Stimulated activated naive CD8-positive, alpha-beta T cell treated with anti-CD3 and anti-CD28 coated beads, Interleukin-15, Interleukin-2, amounts not matched to agents 100 ng/mL and 50 ng/mL, for 24 hours (primary cell): Measurements from ENCODE around the gene PTN.
"Not testable (repeated sequence)": the region's sequence is repeated elsewhere in the genome, so short reads cannot be mapped to it uniquely, and the experiment has no call there.

Experiments
- H3K27ac Mint-ChIP-seq: one replicate; pipeline ENCODE4 v1.8.0; 2021; ENCODE audit warnings: mild to moderate bottlenecking, mixed read lengths
- H3K27me3 Mint-ChIP-seq: one replicate; pipeline ENCODE4 v1.8.0; 2021; ENCODE audit warnings: mixed read lengths
- H3K36me3 Mint-ChIP-seq: one replicate; pipeline ENCODE4 v1.8.0; 2021; ENCODE audit warnings: low read depth, mixed read lengths
- H3K4me1 Mint-ChIP-seq: one replicate; pipeline ENCODE4 v1.8.0; 2021; ENCODE audit warnings: low read depth, mixed read lengths
- H3K4me3 Mint-ChIP-seq: one replicate; pipeline ENCODE4 v1.8.0; 2021; ENCODE audit warnings: mild to moderate bottlenecking, mixed read lengths
- H3K9me3 Mint-ChIP-seq: one replicate; pipeline ENCODE4 v1.8.0; 2021; ENCODE audit warnings: mixed read lengths

Gene PTN

DNA sequence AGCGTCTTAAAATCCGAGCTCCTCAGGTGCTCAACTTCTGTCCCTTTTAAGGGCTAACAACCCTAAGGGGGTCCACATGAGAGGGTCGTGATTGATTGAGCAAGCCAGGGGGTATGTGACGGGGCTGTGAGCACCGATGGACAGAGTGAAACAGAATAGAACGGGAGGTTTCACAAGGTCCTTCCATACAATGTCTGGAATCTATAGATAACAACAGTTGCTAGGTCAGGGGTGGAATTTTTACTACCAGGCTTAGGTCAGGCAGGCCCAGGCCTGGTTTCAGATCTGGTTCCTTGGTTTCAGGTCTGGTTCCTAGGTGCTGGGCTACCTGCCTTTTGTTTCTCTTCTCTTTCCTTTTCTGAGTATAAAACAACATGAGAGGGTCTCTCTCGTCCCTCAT is 80.9 kb downstream of the PTN start:
- H3K9me3 Mint-ChIP-seq, result peaks cover 2% of the 10 kb centered on the region

DNA sequence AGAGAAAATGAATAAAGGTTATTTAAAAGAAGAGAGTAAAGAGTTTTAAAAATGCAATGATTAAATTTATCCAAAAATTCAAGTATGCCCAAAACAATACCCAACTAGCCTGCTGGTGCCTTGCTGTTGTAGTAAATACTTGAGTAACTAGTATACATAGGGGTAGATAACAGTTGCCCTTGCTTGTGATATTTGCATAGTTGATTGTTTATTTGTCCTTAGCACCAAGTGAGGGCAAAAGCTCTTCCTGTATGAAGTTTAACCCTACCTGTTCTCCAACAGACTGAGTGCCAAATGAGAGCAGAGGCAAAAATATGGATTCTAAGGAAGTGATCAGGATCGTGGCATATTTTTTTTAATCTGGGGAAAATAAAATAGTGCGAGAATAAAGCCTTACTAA is 85.0 kb downstream of the PTN start:
- H3K4me1 Mint-ChIP-seq, result no peaks in the 10 kb centered on the region
- H3K9me3 Mint-ChIP-seq, result no peaks in the 10 kb centered on the region
- H3K4me3 Mint-ChIP-seq, result no peak overlapping the region
- H3K36me3 Mint-ChIP-seq, result no peaks in the 10 kb centered on the region
- no peaks in the 10 kb centered on the region for H3K27me3 Mint-ChIP-seq
- H3K27ac Mint-ChIP-seq, result no peak overlapping the region

More for the DNA sequence above, 80.9 kb downstream of the PTN start:
- H3K27me3 Mint-ChIP-seq, result no peaks in the 10 kb centered on the region
- H3K27ac Mint-ChIP-seq, result no peak overlapping the region
- H3K4me1 Mint-ChIP-seq, result no peaks in the 10 kb centered on the region
- no peaks in the 10 kb centered on the region for H3K36me3 Mint-ChIP-seq
- no peak overlapping the region for H3K4me3 Mint-ChIP-seq

GRCh38 chr7:137254766-137255165 is 88.8 kb downstream of the PTN start:
- H3K4me3 Mint-ChIP-seq, result no peak overlapping the region
- no peaks in the 10 kb centered on the region for H3K4me1 Mint-ChIP-seq
- H3K36me3 Mint-ChIP-seq, result no peaks in the 10 kb centered on the region
- H3K9me3 Mint-ChIP-seq, result no peaks in the 10 kb centered on the region
- H3K27me3 Mint-ChIP-seq, result no peaks in the 10 kb centered on the region
- no peak overlapping the region for H3K27ac Mint-ChIP-seq

DNA sequence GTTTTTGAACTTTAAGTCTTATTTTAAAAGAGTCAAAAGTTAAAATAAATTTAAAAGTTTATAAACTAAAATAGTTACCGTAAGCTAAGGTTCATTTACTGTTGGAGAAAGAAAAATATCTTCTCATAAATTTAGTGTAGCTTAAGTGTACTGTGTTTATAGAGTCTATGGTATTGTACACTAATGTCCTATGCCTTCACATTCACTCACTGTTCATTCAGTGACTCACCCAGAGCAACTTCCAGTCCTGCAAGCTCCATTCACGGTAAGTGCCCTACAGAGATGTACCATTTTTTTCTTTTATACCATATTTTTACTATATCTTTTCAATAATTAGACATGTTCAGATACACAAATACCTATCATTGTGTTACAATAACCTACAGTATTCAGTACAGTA is 97.6 kb downstream of the PTN start:
- H3K27me3 Mint-ChIP-seq, result no peaks in the 10 kb centered on the region
- H3K4me3 Mint-ChIP-seq, result no peak overlapping the region
- H3K36me3 Mint-ChIP-seq, result no peaks in the 10 kb centered on the region
- no peaks in the 10 kb centered on the region for H3K4me1 Mint-ChIP-seq
- H3K27ac Mint-ChIP-seq, result no peak overlapping the region
- peaks cover 10% of the 10 kb centered on the region for H3K9me3 Mint-ChIP-seq

GRCh38 chr7:137245186-137245585 is 98.3 kb downstream of the PTN start:
- H3K9me3 Mint-ChIP-seq, result peaks cover 10% of the 10 kb centered on the region
- H3K27me3 Mint-ChIP-seq, result no peaks in the 10 kb centered on the region
- H3K4me3 Mint-ChIP-seq, result no peak overlapping the region
- no peaks in the 10 kb centered on the region for H3K36me3 Mint-ChIP-seq
- H3K4me1 Mint-ChIP-seq, result no peaks in the 10 kb centered on the region
- no peak overlapping the region for H3K27ac Mint-ChIP-seq

- Mint-ChIP-seq H3K36me3 (no peaks in the 10 kb centered on the region), H3K4me3 (no peak overlapping the region), H3K9me3 (peaks cover 10% of the 10 kb centered on the region)
Measured at GRCh38 chr7:137243741-137244140, 99.8 kb downstream of the PTN start.

DNA sequence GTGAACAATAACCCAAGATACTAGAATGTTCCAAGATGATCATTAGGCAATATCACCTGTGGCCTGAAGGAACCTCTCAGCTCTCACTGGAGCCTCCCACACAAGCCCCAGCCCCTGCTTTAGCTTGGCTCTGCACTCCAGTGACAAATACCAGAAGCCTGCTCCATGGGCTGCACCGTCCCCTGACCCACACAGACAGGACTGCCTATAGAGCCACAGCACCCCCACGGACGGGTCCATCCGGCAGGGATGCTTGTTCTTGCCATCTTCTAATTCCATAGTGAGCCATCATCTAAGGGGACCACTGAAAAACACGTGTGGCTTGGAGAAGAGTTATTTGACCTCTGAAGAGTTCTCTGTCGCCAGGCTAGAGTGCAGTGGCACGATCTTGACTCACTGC is 100.9 kb downstream of the PTN start:
- no peaks in the 10 kb centered on the region for H3K27me3 Mint-ChIP-seq
- peaks cover 10% of the 10 kb centered on the region for H3K9me3 Mint-ChIP-seq
- no peaks in the 10 kb centered on the region for H3K36me3 Mint-ChIP-seq
- no peaks in the 10 kb centered on the region for H3K4me1 Mint-ChIP-seq
- H3K4me3 Mint-ChIP-seq, result no peak overlapping the region
- no peak overlapping the region for H3K27ac Mint-ChIP-seq

More at GRCh38 chr7:137243741-137244140, 99.8 kb downstream of the PTN start:
- Mint-ChIP-seq H3K27ac (no peak overlapping the region), H3K4me1 (no peaks in the 10 kb centered on the region), H3K27me3 (no peaks in the 10 kb centered on the region)

GRCh38 chr7:137241655-137242360 is 101.7 kb downstream of the PTN start:
- Mint-ChIP-seq H3K4me3 (no peak overlapping the region), H3K9me3 (peaks cover 10% of the 10 kb centered on the region), H3K4me1 (no peaks in the 10 kb centered on the region), H3K36me3 (no peaks in the 10 kb centered on the region), H3K27me3 (no peaks in the 10 kb centered on the region), H3K27ac (no peak overlapping the region)

DNA sequence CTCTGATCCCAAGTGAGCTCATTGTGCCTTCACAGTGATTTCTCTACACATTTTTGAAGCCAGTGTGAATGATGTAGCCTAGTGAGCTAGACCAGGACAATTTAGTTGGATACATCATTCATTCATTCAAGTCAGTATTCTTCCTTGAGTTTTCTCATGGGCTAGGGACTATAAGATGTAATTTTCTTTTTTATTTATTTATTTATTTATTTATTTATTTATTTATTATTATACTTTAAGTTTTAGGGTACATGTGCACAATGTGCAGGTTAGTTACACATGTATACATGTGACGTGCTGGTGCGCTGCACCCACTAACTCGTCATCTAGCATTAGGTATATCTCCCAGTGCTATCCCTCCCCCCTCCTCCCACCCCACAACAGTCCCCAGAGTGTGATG is 104.3 kb downstream of the PTN start:
- H3K4me3 Mint-ChIP-seq, H3K4me1 Mint-ChIP-seq, H3K27me3 Mint-ChIP-seq, H3K27ac Mint-ChIP-seq, H3K36me3 Mint-ChIP-seq: not testable (repeated sequence)
- peaks cover 10% of the 10 kb centered on the region for H3K9me3 Mint-ChIP-seq

GRCh38 chr7:137235434-137235833 is 108.1 kb downstream of the PTN start:
- Mint-ChIP-seq H3K9me3 (peaks cover 12% of the 10 kb centered on the region), H3K4me3 (no peak overlapping the region), H3K27me3 (no peaks in the 10 kb centered on the region), H3K36me3 (no peaks in the 10 kb centered on the region), H3K4me1 (no peaks in the 10 kb centered on the region), H3K27ac (no peak overlapping the region)

DNA sequence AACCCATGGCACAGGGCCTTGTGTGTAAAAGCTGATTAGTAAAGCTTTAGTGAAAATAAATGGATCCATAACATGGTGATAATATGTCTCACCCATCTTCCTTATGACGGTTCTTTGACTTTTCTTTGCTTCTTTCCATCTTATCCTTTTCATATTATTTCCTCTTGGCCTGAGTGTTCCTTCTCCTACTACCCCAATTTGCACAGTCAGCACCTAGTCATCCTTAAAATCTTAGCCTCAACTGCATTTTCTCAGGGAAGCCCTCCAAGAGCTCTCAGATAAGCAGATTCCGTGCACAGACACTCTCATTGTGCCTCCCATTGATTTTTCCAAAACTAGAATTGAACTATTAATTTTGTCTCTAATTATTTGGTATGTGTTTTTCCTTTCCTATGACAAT is 112.4 kb downstream of the PTN start:
- no peaks in the 10 kb centered on the region for H3K36me3 Mint-ChIP-seq
- H3K4me1 Mint-ChIP-seq, result no peaks in the 10 kb centered on the region
- no peak overlapping the region for H3K4me3 Mint-ChIP-seq
- H3K9me3 Mint-ChIP-seq, result peaks cover 15% of the 10 kb centered on the region
- H3K27ac Mint-ChIP-seq, result no peak overlapping the region
- no peaks in the 10 kb centered on the region for H3K27me3 Mint-ChIP-seq

GRCh38 chr7:137221467-137221866 is 122.1 kb downstream of the PTN start:
- Mint-ChIP-seq H3K4me3 (no peak overlapping the region), H3K36me3 (no peaks in the 10 kb centered on the region), H3K4me1 (no peaks in the 10 kb centered on the region), H3K27me3 (no peaks in the 10 kb centered on the region), H3K27ac (no peak overlapping the region), H3K9me3 (peaks cover 19% of the 10 kb centered on the region)

GRCh38 chr7:137213744-137214143 is 129.8 kb downstream of the PTN start:
- Mint-ChIP-seq H3K27ac (no peak overlapping the region), H3K36me3 (no peaks in the 10 kb centered on the region), H3K27me3 (no peaks in the 10 kb centered on the region), H3K4me1 (no peaks in the 10 kb centered on the region), H3K4me3 (no peak overlapping the region), H3K9me3 (peaks cover 22% of the 10 kb centered on the region)

DNA sequence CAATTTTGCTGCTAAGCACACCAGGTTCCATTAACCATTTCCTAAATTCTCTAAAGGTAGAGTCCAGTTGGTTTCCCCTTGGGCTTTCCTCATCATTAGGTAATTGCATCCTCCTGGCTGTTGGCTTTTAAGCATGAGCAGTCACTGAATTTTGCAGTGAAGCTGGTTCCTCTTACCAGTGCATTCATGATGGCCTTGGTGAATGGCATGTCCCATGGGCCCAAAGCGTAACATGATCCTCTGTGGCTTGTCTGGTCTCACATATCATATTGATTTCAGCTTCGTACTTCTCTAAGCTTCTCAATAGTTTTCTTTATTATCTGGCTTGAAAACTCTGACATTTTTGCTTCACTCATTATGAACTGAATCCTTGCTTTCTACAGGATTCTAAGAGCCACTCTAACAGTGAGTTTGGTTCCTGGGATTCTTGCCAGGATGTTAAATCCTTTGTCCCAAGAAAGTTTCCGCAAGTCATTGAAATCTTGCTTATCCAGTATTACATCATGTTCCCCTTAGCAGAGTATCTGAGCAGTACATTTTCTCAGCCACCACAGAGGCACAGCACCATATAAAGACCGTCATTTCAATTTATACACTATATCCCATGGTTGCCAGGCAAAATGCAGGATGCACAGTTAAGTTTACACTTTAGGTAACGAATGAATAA is 134.2 kb downstream of the PTN start:
- H3K27me3 Mint-ChIP-seq, result no peaks in the 10 kb centered on the region
- peaks cover 19% of the 10 kb centered on the region for H3K9me3 Mint-ChIP-seq
- no peak overlapping the region for H3K27ac Mint-ChIP-seq
- no peak overlapping the region for H3K4me3 Mint-ChIP-seq
- no peaks in the 10 kb centered on the region for H3K36me3 Mint-ChIP-seq
- H3K4me1 Mint-ChIP-seq, result no peaks in the 10 kb centered on the region

DNA sequence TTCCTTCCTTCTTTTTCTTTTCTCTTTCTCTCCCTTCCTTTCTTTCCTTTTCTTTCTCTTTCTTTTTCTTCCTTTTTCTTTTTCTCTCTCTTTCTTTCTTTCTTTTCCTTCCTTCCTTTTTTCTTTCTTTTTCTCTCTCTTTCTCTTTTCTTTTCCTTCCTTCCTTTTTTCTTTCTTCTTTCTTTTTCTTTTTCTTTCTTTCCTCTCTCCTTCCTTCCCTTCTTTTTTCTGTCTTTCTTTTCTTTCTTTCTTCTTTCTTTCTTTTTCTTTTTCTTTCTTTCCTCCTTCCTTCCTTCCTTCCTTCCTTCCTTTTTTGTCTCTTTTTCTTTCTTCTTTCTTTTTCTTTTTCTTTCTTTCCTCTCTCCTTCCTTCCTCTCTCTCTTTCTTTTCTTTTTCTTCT is 136.8 kb downstream of the PTN start:
- no peaks in the 10 kb centered on the region for H3K4me1 Mint-ChIP-seq
- no peak overlapping the region for H3K4me3 Mint-ChIP-seq
- H3K27ac Mint-ChIP-seq, result no peak overlapping the region
- peaks cover 18% of the 10 kb centered on the region for H3K9me3 Mint-ChIP-seq
- no peaks in the 10 kb centered on the region for H3K27me3 Mint-ChIP-seq
- H3K36me3 Mint-ChIP-seq, result no peaks in the 10 kb centered on the region

- H3K4me3 Mint-ChIP-seq, result no peak overlapping the region
- H3K27me3 Mint-ChIP-seq, result no peaks in the 10 kb centered on the region
- peaks cover 19% of the 10 kb centered on the region for H3K9me3 Mint-ChIP-seq
- no peak overlapping the region for H3K27ac Mint-ChIP-seq
- H3K36me3 Mint-ChIP-seq, result no peaks in the 10 kb centered on the region
- H3K4me1 Mint-ChIP-seq, result no peaks in the 10 kb centered on the region
Measured at GRCh38 chr7:137204246-137204645, 139.3 kb downstream of the PTN start.
